Right renal cortex interstitium (tissue), 3 donors: ENCODE measurements around the gene PHKG1. TPM values are rescaled to one million over a fixed set of nuclear protein-coding genes. Genes with fewer than 3 reads are reported as not detected.
"Not testable (repeated sequence)": the region's sequence is repeated elsewhere in the genome, so short reads cannot be mapped to it uniquely, and the experiment has no call there.

Source experiments
- DNase-seq, 3 donors: peaks; one replicate each; pipeline ENCODE4 v3.0.0-alpha.2; 2013; ENCODE audit warnings: low read depth in 3 of 3, low spot score in 2 of 3
- polyA plus RNA-seq, 3 donors: library from polyadenylated mRNA; unstranded; fragments of 120-200 nt; gene quantifications; one replicate each; pipeline ENCODE4 v1.2.1, GENCODE V29; 2013; ENCODE audit not compliant: insufficient read length in 3 of 3

Gene PHKG1
- polyA plus RNA-seq, 3 donors: 0.90 to 1.1 (median 1.1) TPM

- DNase-seq: no peak
Measured at GRCh38 chr7:56046721-56047445, 45.9 kb downstream of the PHKG1 start.

- not testable (repeated sequence) for DNase-seq
Measured at GRCh38 chr7:56045758-56046157, 47.0 kb downstream of the PHKG1 start.

- no peak for DNase-seq
Measured at GRCh38 chr7:56040730-56041129, 52.0 kb downstream of the PHKG1 start.

- DNase-seq: peak in 1 of 3 donors; percentile 58
Measured at GRCh38 chr7:56033671-56034432, 58.9 kb downstream of the PHKG1 start.

- not testable (repeated sequence) for DNase-seq
Measured at GRCh38 chr7:56032578-56032977, 60.2 kb downstream of the PHKG1 start.

- DNase-seq: not testable (repeated sequence)
Measured at GRCh38 chr7:56031556-56031955, 61.2 kb downstream of the PHKG1 start.

- DNase-seq: no peak
Measured at GRCh38 chr7:56030340-56030739, 62.4 kb downstream of the PHKG1 start.

Other genes with a start within 250 kb of the PHKG1 start
- under 1 TPM; 0.21 to 0.39 (median 0.27) TPM for gene SEPTIN14, start 230.2 kb downstream of the PHKG1 start, polyA plus RNA-seq
- gene ZNF713, start 205.5 kb downstream of the PHKG1 start, polyA plus RNA-seq: 10 to 100 TPM; 12.4 to 13.9 (median 13.0) TPM
- gene MRPS17, start 141.1 kb downstream of the PHKG1 start, polyA plus RNA-seq: 10 to 100 TPM; 21.1 to 21.7 (median 21.4) TPM
- gene NIPSNAP2, start 128.4 kb downstream of the PHKG1 start, polyA plus RNA-seq: 100 to 1,000 TPM; 112 to 136 (median 118) TPM
- gene PSPH, start 41.5 kb downstream of the PHKG1 start, polyA plus RNA-seq: 10 to 100 TPM; 30.6 to 36.6 (median 34.5) TPM
- 100 to 1,000 TPM; 201 to 250 (median 233) TPM for gene CCT6A, start 41.2 kb downstream of the PHKG1 start, polyA plus RNA-seq
- 100 to 1,000 TPM in 2 of 3 donors, 10 to 100 TPM in 1; 75.0 to 138 (median 115) TPM for gene SUMF2, start 28.7 kb downstream of the PHKG1 start, polyA plus RNA-seq
- 100 to 1,000 TPM; 232 to 257 (median 256) TPM for gene CHCHD2, start 13.5 kb upstream of the PHKG1 start, polyA plus RNA-seq
- gene NUPR2, start 23.5 kb upstream of the PHKG1 start, polyA plus RNA-seq: 1 to 10 TPM; 1.6 to 3.3 (median 1.8) TPM